Fibroblast of lung (primary cell): ENCODE data around the gene DCAF11.

ENCODE experiments used
- CTCF ChIP-seq, 2 donors: IDR thresholded peaks in 1 of 2; conservative IDR thresholded peaks in 1 of 2; 1 replicate in 1 of 2; 2 replicates in 1 of 2; pipeline ENCODE4 v1.5.1; 2011 to 2012; ENCODE audit warnings: low read length in 2 of 2, control low read depth in 1 of 2, inconsistent platforms in 1 of 2, low read depth in 1 of 2, mild to moderate bottlenecking in 1 of 2
- EZH2 ChIP-seq: IDR thresholded peaks from 2 replicates; pipeline ENCODE4 v1.5.1; 2012; ENCODE audit warnings: low read length, control low read depth, mild to moderate bottlenecking; ENCODE audit errors: missing control alignments

GRCh38 chr14:24132061-24132685, 17.6 kb downstream of the DCAF11 start:
- TF ChIP-seq CTCF (conservative IDR thresholded peaks at IDR 0.05 in 1 of 2, IDR thresholded peaks at IDR 0.05 in 1 of 2; ENCODE audit: low read depth in 1 of 2, low read length in 2 of 2) (no peak), EZH2 (no peak)
